Measurements from ENCODE around the gene CHST11.

GRCh38 chr12:104413330-104413729, 43.4 kb upstream of the CHST11 start:
- TF ChIP-seq E4F1 (CRISPR knock-in tag; IDR thresholded peaks at IDR 0.05; ENCODE audit: borderline replicate concordance) (no peak), CTCF (IDR thresholded peaks at IDR 0.05 in 2 of 3, conservative IDR thresholded peaks at IDR 0.05 in 1 of 3; ENCODE audit: insufficient read depth in 2 of 3, low read depth in 1 of 3, low read length in 3 of 3) (no peak), BCLAF1 (IDR thresholded peaks at IDR 0.05; ENCODE audit: borderline replicate concordance in 1 of 2, control insufficient read depth in 1 of 2, low read depth in 2 of 2, low read length in 1 of 2) (no peak), CHD4 (IDR thresholded peaks at IDR 0.05; ENCODE audit: insufficient read depth, insufficient replicate concordance, low read depth, low read length, poor library complexity, severe bottlenecking) (no peak), POLR2A (conservative IDR thresholded peaks at IDR 0.05) (no peak), SMC3 (conservative IDR thresholded peaks at IDR 0.05; ENCODE audit: insufficient read depth, low read depth, low read length) (no peak)
- TF ChIP-seq, protein P1, sequence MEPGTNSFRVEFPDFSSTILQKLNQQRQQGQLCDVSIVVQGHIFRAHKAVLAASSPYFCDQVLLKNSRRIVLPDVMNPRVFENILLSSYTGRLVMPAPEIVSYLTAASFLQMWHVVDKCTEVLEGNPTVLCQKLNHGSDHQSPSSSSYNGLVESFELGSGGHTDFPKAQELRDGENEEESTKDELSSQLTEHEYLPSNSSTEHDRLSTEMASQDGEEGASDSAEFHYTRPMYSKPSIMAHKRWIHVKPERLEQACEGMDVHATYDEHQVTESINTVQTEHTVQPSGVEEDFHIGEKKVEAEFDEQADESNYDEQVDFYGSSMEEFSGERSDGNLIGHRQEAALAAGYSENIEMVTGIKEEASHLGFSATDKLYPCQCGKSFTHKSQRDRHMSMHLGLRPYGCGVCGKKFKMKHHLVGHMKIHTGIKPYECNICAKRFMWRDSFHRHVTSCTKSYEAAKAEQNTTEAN (CRISPR knock-in tag; IDR thresholded peaks at IDR 0.05) = no peak
